Measurements from ENCODE around the gene MARVELD1. TPM values are rescaled to one million over a fixed set of nuclear protein-coding genes. Genes with fewer than 3 reads are reported as not detected.
"Not testable (repeated sequence)": the region's sequence is repeated elsewhere in the genome, so short reads cannot be mapped to it uniquely, and the experiment has no call there.

MARVELD1 gene
- total RNA-seq, 1 experiment from 2014 or later: 30.1 TPM

DNA sequence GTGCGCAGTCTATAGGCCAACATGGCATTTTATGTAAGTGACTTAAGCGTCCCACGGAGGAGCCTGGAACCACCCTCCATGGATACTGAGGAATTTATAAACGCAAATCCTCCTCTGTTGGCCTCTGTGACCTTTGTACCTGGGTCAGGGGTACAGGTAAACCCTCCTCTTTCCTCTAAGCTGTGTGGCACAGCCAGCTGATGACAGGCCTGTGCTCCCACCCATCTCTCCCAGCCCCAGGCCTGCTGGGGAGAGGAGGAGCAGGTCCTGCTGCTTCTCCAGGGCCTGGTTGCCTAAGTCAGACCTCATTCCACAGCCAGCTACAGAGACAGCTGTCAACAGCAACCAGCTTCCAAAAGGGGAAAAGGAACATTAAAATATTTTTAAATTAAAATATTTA, 31.5 kb upstream of the MARVELD1 start:
- Histone ChIP-seq H3K27me3 (replicated peaks; ENCODE audit: insufficient read depth, low read depth, low read length, poor library complexity) (no peaks in the 10 kb centered on the region), H3K27ac (ENCODE audit: low read depth, low read length, poor library complexity, severe bottlenecking) (no peak overlapping the region), H3K4me1 (ENCODE audit: insufficient read depth, low read length, poor library complexity, severe bottlenecking) (no peaks in the 10 kb centered on the region), H3K9me3 (ENCODE audit: low read depth, low read length, poor library complexity, severe bottlenecking) (no peaks in the 10 kb centered on the region), H3K4me3 (ENCODE audit: low read depth, low read length, poor library complexity, severe bottlenecking) (no peak overlapping the region), H3K36me3 (ENCODE audit: insufficient read depth, low read length, poor library complexity, severe bottlenecking) (no peaks in the 10 kb centered on the region)
- CTCF ChIA-PET: no interaction called here
- TF ChIP-seq, protein P1, sequence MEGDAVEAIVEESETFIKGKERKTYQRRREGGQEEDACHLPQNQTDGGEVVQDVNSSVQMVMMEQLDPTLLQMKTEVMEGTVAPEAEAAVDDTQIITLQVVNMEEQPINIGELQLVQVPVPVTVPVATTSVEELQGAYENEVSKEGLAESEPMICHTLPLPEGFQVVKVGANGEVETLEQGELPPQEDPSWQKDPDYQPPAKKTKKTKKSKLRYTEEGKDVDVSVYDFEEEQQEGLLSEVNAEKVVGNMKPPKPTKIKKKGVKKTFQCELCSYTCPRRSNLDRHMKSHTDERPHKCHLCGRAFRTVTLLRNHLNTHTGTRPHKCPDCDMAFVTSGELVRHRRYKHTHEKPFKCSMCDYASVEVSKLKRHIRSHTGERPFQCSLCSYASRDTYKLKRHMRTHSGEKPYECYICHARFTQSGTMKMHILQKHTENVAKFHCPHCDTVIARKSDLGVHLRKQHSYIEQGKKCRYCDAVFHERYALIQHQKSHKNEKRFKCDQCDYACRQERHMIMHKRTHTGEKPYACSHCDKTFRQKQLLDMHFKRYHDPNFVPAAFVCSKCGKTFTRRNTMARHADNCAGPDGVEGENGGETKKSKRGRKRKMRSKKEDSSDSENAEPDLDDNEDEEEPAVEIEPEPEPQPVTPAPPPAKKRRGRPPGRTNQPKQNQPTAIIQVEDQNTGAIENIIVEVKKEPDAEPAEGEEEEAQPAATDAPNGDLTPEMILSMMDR (conservative IDR thresholded peaks at IDR 0.05; ENCODE audit: low read depth, low read length): no peak
- no peak for TF ChIP-seq EZH2 (IDR thresholded peaks at IDR 0.05; ENCODE audit: borderline replicate concordance, low read depth, low read length, poor library complexity, severe bottlenecking)
- DNase-seq (ENCODE audit: low spot score): no peak
- BruUV-seq (replicated peaks): no TSS peak
- POLR2A ChIA-PET (ENCODE audit: low non-redundant PET): no interaction called here
- intact Hi-C loops (cut with micrococcal nuclease; ENCODE audit: unreplicated experiment): no loop called here

DNA sequence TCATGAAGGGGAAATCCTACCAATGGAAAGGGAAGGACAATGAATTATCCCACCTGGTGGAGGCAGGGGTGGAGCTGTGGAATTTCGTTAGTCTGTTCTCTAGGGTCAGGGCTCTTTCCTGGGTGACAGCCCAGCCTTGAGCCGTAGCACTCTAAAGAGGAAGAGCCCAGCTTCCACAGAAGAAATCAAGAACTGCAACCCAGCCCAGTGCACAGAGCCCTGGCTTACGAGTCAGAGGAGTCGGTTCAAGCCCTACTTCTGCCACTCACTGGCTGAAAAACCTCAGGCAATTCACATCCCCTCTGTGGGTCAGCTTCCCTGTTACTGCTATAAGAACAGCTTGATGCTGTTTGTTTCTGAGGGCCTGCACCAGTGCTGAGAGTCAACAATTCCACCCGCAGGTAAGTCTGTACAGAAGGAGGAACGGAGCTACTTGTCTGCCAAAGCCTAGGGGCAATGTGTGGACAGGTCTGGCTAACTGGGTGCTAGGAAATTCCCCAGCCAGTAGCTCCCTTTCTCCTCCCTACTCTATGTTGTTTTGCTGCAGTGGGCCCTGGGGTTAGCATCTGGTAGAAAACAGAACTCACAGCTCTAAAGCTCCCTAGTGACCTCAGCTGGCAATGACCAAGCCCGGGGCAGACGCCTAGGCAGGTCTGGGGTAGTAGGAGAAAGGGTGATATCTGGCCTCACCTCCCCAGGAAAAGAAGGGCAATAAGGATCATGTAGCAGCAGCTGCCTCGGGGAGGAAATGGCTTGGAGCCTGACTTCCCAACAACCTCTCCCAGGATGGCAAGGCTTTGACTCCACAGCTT, 29.8 kb upstream of the MARVELD1 start:
- ChIA-PET CTCF (interaction anchor here (0.7 kb wide), 1 partner anchor 25 kb away, joined by 3 read pairs; no protein-coding TSS in a partner anchor), POLR2A (ENCODE audit: low non-redundant PET) (interaction anchor here (0.7 kb wide), 1 partner anchor 44 kb away, joined by 3 read pairs; no protein-coding TSS in a partner anchor)
- no peak for DNase-seq (ENCODE audit: low spot score)
- H3K36me3 ChIP-seq (ENCODE audit: insufficient read depth, low read length, poor library complexity, severe bottlenecking): no peaks in the 10 kb centered on the region
- H3K27me3 ChIP-seq (replicated peaks; ENCODE audit: insufficient read depth, low read depth, low read length, poor library complexity): no peaks in the 10 kb centered on the region
- H3K4me3 ChIP-seq (ENCODE audit: low read depth, low read length, poor library complexity, severe bottlenecking): no peak overlapping the region
- no peaks in the 10 kb centered on the region for H3K9me3 ChIP-seq (ENCODE audit: low read depth, low read length, poor library complexity, severe bottlenecking)
- intact Hi-C loops (cut with micrococcal nuclease; ENCODE audit: unreplicated experiment): no loop called here
- no peak for TF ChIP-seq EZH2 (IDR thresholded peaks at IDR 0.05; ENCODE audit: borderline replicate concordance, low read depth, low read length, poor library complexity, severe bottlenecking)
- TF ChIP-seq, protein P1 (conservative IDR thresholded peaks at IDR 0.05; ENCODE audit: low read depth, low read length): no peak
- no peak overlapping the region for H3K27ac ChIP-seq (ENCODE audit: low read depth, low read length, poor library complexity, severe bottlenecking)
- no TSS peak for BruUV-seq (replicated peaks)
- peaks cover 9% of the 10 kb centered on the region for H3K4me1 ChIP-seq (ENCODE audit: insufficient read depth, low read length, poor library complexity, severe bottlenecking)

- H3K27ac ChIP-seq (ENCODE audit: low read depth, low read length, poor library complexity, severe bottlenecking); H3K4me3 ChIP-seq (ENCODE audit: low read depth, low read length, poor library complexity, severe bottlenecking); H3K9me3 ChIP-seq (ENCODE audit: low read depth, low read length, poor library complexity, severe bottlenecking); H3K4me1 ChIP-seq (ENCODE audit: insufficient read depth, low read length, poor library complexity, severe bottlenecking); BruUV-seq (replicated peaks); H3K36me3 ChIP-seq (ENCODE audit: insufficient read depth, low read length, poor library complexity, severe bottlenecking); intact Hi-C loops (cut with micrococcal nuclease; ENCODE audit: unreplicated experiment); CTCF ChIA-PET; H3K27me3 ChIP-seq (replicated peaks; ENCODE audit: insufficient read depth, low read depth, low read length, poor library complexity); DNase-seq (ENCODE audit: low spot score): not testable (repeated sequence)
- POLR2A ChIA-PET (ENCODE audit: low non-redundant PET): interaction anchor here (0.7 kb wide), 1 partner anchor 44 kb away, joined by 3 read pairs; no protein-coding TSS in a partner anchor
Measured at GRCh38 chr10:97684368-97684713, 29.2 kb upstream of the MARVELD1 start.

All from A673 (cell line).